Ovary (tissue), 7 donors: ENCODE data around the gene RMP24.

ENCODE experiments used
- DNase-seq, 5 donors: peaks; one replicate each; pipeline ENCODE4 v3.0.0-alpha.2; 2019 to 2020
- H3K27ac ChIP-seq, 2 donors: fragments of 200-600 bp; one replicate each; pipeline versions ENCODE4 v1.5.1 to v1.8.0; 2019 to 2022
- H3K27me3 ChIP-seq: fragments of 200-600 bp; one replicate; pipeline ENCODE4 v1.8.0; 2022
- H3K36me3 ChIP-seq: fragments of 200-600 bp; sonication (generic); one replicate; pipeline ENCODE4 v1.5.1; 2019
- H3K4me1 ChIP-seq: one replicate; pipeline ENCODE4 v1.8.1; 2013; ENCODE audit warnings: mild to moderate bottlenecking, moderate library complexity; ENCODE audit not compliant: insufficient read depth
- H3K4me3 ChIP-seq: fragments of 200-600 bp; sonication (generic); one replicate; pipeline ENCODE4 v1.5.1; 2017
- H3K9me3 ChIP-seq, 2 donors: fragments of 200-600 bp in 1 of 2; sonication (generic) in 1 of 2; one replicate each; pipeline versions ENCODE4 v1.5.1 to v1.8.1; 2013 to 2019; ENCODE audit warnings: mild to moderate bottlenecking in 1 of 2, moderate library complexity in 1 of 2
- CTCF ChIP-seq, 3 donors: fragments of 450-650 bp in 2 of 3; fragments of 200-600 bp in 1 of 3; IDR thresholded peaks; one replicate each; pipeline versions ENCODE4 v1.5.1 to v1.8.0; 2016 to 2022; ENCODE audit warnings: antibody characterized with exemption in 3 of 3, mild to moderate bottlenecking in 1 of 3
- EP300 ChIP-seq: sonication (generic); formaldehyde crosslinking; IDR thresholded peaks from one replicate; pipeline ENCODE4 v1.6.1; 2017; ENCODE audit warnings: antibody characterized with exemption
- POLR2A ChIP-seq: fragments of 450-650 bp; IDR thresholded peaks from one replicate; pipeline ENCODE4 v1.6.1; 2017; ENCODE audit warnings: antibody characterized with exemption, mild to moderate bottlenecking, moderate library complexity
- WGBS, 3 donors: extraction: QIAGEN DNeasy Blood & Tissue Kit in 1 of 3; methylation state at CpG; one replicate each; pipeline versions ENCODE4 v1.1.5 to v1.1.7; 2013 to 2017; 5-methylcytosine and 5-hydroxymethylcytosine counted together
- intact Hi-C, 4 donors: fragments of 100-400 bp; cut with DNase I; formaldehyde crosslinking; loops; one replicate each; pipeline versions ENCODE4 v1.11.0 to v1.15.1; 2022 to 2023
- donor health status: DM: no; HTN: no; CAD: no; lungs with moderate emphysema.
- donor health status: DM: no; HTN: no; CAD: no.
- donor health status: Bipolar disorder and iron deficiency.
- donor health status: DM: no; HTN: no; CAD: no.
- donor health status: DM: yes; HTN: yes; CAD: no.

Gene RMP24

GRCh38 chr18:35999925-36000324 lies 27.4 kb downstream of the RMP24 start:
- DNase-seq = no peak
- TF ChIP-seq POLR2A = no peak
- no peak for TF ChIP-seq CTCF (IDR thresholded peaks at IDR 0.05)
- no peak for TF ChIP-seq EP300
- intact Hi-C loops = no loop called here

GRCh38 chr18:36006997-36007396 lies 34.5 kb downstream of the RMP24 start:
- Histone ChIP-seq H3K36me3 (no peaks in the 10 kb centered on the region), H3K27me3 (no peaks in the 10 kb centered on the region), H3K9me3 (no peaks in the 10 kb centered on the region), H3K4me3 (no peak overlapping the region), H3K27ac (no peak overlapping the region), H3K4me1 (no peaks in the 10 kb centered on the region)
- intact Hi-C loops = no loop called here
- TF ChIP-seq POLR2A (no peak), EP300 (no peak), CTCF (IDR thresholded peaks at IDR 0.05) (no peak)
- WGBS, 3 donors = 95 to 97% (median 96%) methylated on average over 2 of the region's 2 CpGs
- DNase-seq = no peak

More at GRCh38 chr18:35999925-36000324, 27.4 kb downstream of the RMP24 start:
- Histone ChIP-seq H3K27me3 (no peaks in the 10 kb centered on the region), H3K36me3 (no peaks in the 10 kb centered on the region), H3K4me1 (no peaks in the 10 kb centered on the region), H3K9me3 (no peaks in the 10 kb centered on the region), H3K27ac (no peak overlapping the region), H3K4me3 (no peak overlapping the region)
- 55 to 62% (median 55%) methylated on average over 1 of the region's 1 CpG for WGBS, 3 donors

- DNase-seq = no peak
- Histone ChIP-seq H3K4me1 (no peaks in the 10 kb centered on the region), H3K4me3 (no peak overlapping the region), H3K36me3 (no peaks in the 10 kb centered on the region), H3K9me3 (no peaks in the 10 kb centered on the region), H3K27me3 (no peaks in the 10 kb centered on the region), H3K27ac (no peak overlapping the region)
- no peak for TF ChIP-seq POLR2A
- TF ChIP-seq CTCF (IDR thresholded peaks at IDR 0.05) = no peak
- no peak for TF ChIP-seq EP300
- 68 to 73% (median 69%) methylated on average over 3 of the region's 3 CpGs for WGBS, 3 donors
- intact Hi-C loops = no loop called here
These were observed 36.7 kb downstream of the RMP24 start for GRCh38 chr18:36009214-36009613.

- 94 to 97% (median 96%) methylated on average over 2 of the region's 2 CpGs for WGBS, 3 donors
- H3K4me1 ChIP-seq = no peaks in the 10 kb centered on the region
- no peak for DNase-seq
- TF ChIP-seq POLR2A (no peak), EP300 (no peak), CTCF (IDR thresholded peaks at IDR 0.05) (no peak)
- no peaks in the 10 kb centered on the region for H3K36me3 ChIP-seq
- H3K4me3 ChIP-seq = no peak overlapping the region
- no peak overlapping the region for H3K27ac ChIP-seq
- intact Hi-C loops = loop anchor here in 2 of 4 donors (10.0 kb wide), 1 partner anchor 272 kb away; no protein-coding TSS in a partner anchor
- no peaks in the 10 kb centered on the region for H3K27me3 ChIP-seq
- H3K9me3 ChIP-seq = no peaks in the 10 kb centered on the region
These were observed 40.4 kb downstream of the RMP24 start for GRCh38 chr18:36012891-36013290.
